ENCODE results near the gene FAM241B. TPM values are rescaled to one million over a fixed set of nuclear protein-coding genes. Genes with fewer than 3 reads are reported as not detected.

FAM241B gene
- polyA plus RNA-seq, 1 of the 3 experiments (the other 2 are of a cell fraction) = 16.0 TPM

GRCh38 chr10:69640196-69640980 lies 10.3 kb downstream of the FAM241B start (continued):
- TF ChIP-seq GABPA (IDR thresholded peaks at IDR 0.05; ENCODE audit: low read depth) (no peak), SMC3 (IDR thresholded peaks at IDR 0.05; ENCODE audit: low read depth, low read length) (no peak), TEAD4 (IDR thresholded peaks at IDR 0.05; ENCODE audit: borderline replicate concordance, insufficient read depth) (no peak), MEF2A (IDR thresholded peaks at IDR 0.05; ENCODE audit: borderline replicate concordance, low read depth) (no peak)

- H3K9me2 ChIP-seq = no peaks in the 10 kb centered on the region
- no peaks in the 10 kb centered on the region for H4K20me1 ChIP-seq (ENCODE audit: insufficient read depth)
- no peaks in the 10 kb centered on the region for H3K9me3 ChIP-seq
- no peak overlapping the region for H3K4me2 ChIP-seq
- no peak overlapping the region for H3K27ac ChIP-seq (ENCODE audit: low read depth in 2 of 2, low read length in 1 of 2)
- no peaks in the 10 kb centered on the region for H3K27me3 ChIP-seq (ENCODE audit: insufficient read depth)
- DNase-seq = no peak
- peaks cover 8% of the 10 kb centered on the region for H3F3A ChIP-seq (replicated peaks; ENCODE audit: insufficient read depth)
- ChIA-PET POLR2A (no interaction called here), CTCF (interaction anchor here (0.7 to 22.1 kb wide), 12 partner anchors 12 to 273 kb away, joined by 3 to 571 read pairs (median 19); partner anchors contain the start of gene FAM241B)
- no peak overlapping the region for H3K9ac ChIP-seq
- 47% methylated on average over 5 of the region's 12 CpGs for WGBS (ENCODE audit: low lambda C conversion rate)
- H3K4me3 ChIP-seq (ENCODE audit: low read depth in 2 of 2, low read length in 1 of 2) = no peak overlapping the region
- no peaks in the 10 kb centered on the region for H3K79me2 ChIP-seq (ENCODE audit: insufficient read depth)
- no peak for TF ChIP-seq GATA2 (CRISPR knock-in tag; IDR thresholded peaks at IDR 0.05)
- TF ChIP-seq TCF12 (IDR thresholded peaks at IDR 0.05) = no peak
- no peak for TF ChIP-seq RCOR1 (IDR thresholded peaks at IDR 0.05; ENCODE audit: low read length)
- no peak for TF ChIP-seq SMC3 (IDR thresholded peaks at IDR 0.05; ENCODE audit: low read depth, low read length)
- no peak for TF ChIP-seq JUND (IDR thresholded peaks at IDR 0.05)
- TF ChIP-seq PBX3 (IDR thresholded peaks at IDR 0.05) = no peak
- no peak for TF ChIP-seq NRF1 (IDR thresholded peaks at IDR 0.05; ENCODE audit: low read depth, low read length)
- no peak for TF ChIP-seq TAF1 (IDR thresholded peaks at IDR 0.05; ENCODE audit: borderline replicate concordance, low read depth, low read length)
- no peak for TF ChIP-seq MXI1 (IDR thresholded peaks at IDR 0.05; ENCODE audit: low read depth, low read length)
- TF ChIP-seq POLR2AphosphoS5 (IDR thresholded peaks at IDR 0.05; ENCODE audit: low read depth, low read length) = no peak
- no peaks in the 10 kb centered on the region for H3K36me3 ChIP-seq (replicated peaks in 1 of 2; ENCODE audit: control insufficient read depth in 1 of 2, insufficient read depth in 2 of 2, low read length in 1 of 2)
- no peak overlapping the region for H2AFZ ChIP-seq (ENCODE audit: low read depth)
- H3K4me1 ChIP-seq (ENCODE audit: control insufficient read depth in 1 of 2, insufficient read depth in 2 of 2, low read depth in 1 of 2, low read length in 1 of 2) = peaks cover 0 to 10% of the 10 kb centered on the region in 2 experiments; a peak in 1 of 4 replicates
Observed at GRCh38 chr10:69641261-69641980, 11.4 kb downstream of the FAM241B start.

- Histone ChIP-seq H3K79me2 (ENCODE audit: insufficient read depth) (no peaks in the 10 kb centered on the region), H2AFZ (ENCODE audit: low read depth) (no peak overlapping the region), H4K20me1 (ENCODE audit: insufficient read depth) (no peaks in the 10 kb centered on the region), H3K9me2 (no peaks in the 10 kb centered on the region), H3K36me3 (replicated peaks in 1 of 2; ENCODE audit: control insufficient read depth in 1 of 2, insufficient read depth in 2 of 2, low read length in 1 of 2) (no peaks in the 10 kb centered on the region), H3F3A (replicated peaks; ENCODE audit: insufficient read depth) (peaks cover 5% of the 10 kb centered on the region), H3K4me2 (no peak overlapping the region), H3K9ac (no peak overlapping the region), H3K27me3 (ENCODE audit: insufficient read depth) (no peaks in the 10 kb centered on the region), H3K4me1 (ENCODE audit: control insufficient read depth in 1 of 2, insufficient read depth in 2 of 2, low read depth in 1 of 2, low read length in 1 of 2) (peaks cover 0 to 12% of the 10 kb centered on the region in 2 experiments; a peak in 1 of 4 replicates), H3K9me3 (no peaks in the 10 kb centered on the region), H3K27ac (ENCODE audit: low read depth in 2 of 2, low read length in 1 of 2) (no peak overlapping the region), H3K4me3 (ENCODE audit: low read depth in 2 of 2, low read length in 1 of 2) (no peak overlapping the region)
- TF ChIP-seq MEF2A (IDR thresholded peaks at IDR 0.05; ENCODE audit: borderline replicate concordance, low read depth) = no peak
- TF ChIP-seq RXRA (IDR thresholded peaks at IDR 0.05; ENCODE audit: borderline replicate concordance, low read depth) = no peak
- no peak for TF ChIP-seq CTCF (IDR thresholded peaks at IDR 0.05)
- no peak for TF ChIP-seq NFIC (IDR thresholded peaks at IDR 0.05; ENCODE audit: borderline replicate concordance)
- no peak for TF ChIP-seq SIN3A (IDR thresholded peaks at IDR 0.05; ENCODE audit: borderline replicate concordance, low read depth, low read length)
- no peak for TF ChIP-seq GABPA (IDR thresholded peaks at IDR 0.05; ENCODE audit: low read depth)
- ChIA-PET CTCF (interaction anchor here (0.8 to 22.1 kb wide), 11 partner anchors 13 to 272 kb away, joined by 4 to 571 read pairs (median 67); partner anchors contain the start of genes COL13A1 and FAM241B), POLR2A (no interaction called here)
- 73% methylated on average over 5 of the region's 5 CpGs for WGBS (ENCODE audit: low lambda C conversion rate)
- no peak for DNase-seq
Observed at GRCh38 chr10:69642747-69643146, 12.7 kb downstream of the FAM241B start.

Data from SK-N-SH (cell line).